Measurements from ENCODE around the gene HECW1. TPM values are rescaled to one million over a fixed set of nuclear protein-coding genes. Genes with fewer than 3 reads are reported as not detected.
A peak's percentile ranks its signal among the peaks of the same experiment; 100 is the strongest.

The HECW1 gene
- total RNA-seq, 1 donor from 2014 or later, result not detected

DNA sequence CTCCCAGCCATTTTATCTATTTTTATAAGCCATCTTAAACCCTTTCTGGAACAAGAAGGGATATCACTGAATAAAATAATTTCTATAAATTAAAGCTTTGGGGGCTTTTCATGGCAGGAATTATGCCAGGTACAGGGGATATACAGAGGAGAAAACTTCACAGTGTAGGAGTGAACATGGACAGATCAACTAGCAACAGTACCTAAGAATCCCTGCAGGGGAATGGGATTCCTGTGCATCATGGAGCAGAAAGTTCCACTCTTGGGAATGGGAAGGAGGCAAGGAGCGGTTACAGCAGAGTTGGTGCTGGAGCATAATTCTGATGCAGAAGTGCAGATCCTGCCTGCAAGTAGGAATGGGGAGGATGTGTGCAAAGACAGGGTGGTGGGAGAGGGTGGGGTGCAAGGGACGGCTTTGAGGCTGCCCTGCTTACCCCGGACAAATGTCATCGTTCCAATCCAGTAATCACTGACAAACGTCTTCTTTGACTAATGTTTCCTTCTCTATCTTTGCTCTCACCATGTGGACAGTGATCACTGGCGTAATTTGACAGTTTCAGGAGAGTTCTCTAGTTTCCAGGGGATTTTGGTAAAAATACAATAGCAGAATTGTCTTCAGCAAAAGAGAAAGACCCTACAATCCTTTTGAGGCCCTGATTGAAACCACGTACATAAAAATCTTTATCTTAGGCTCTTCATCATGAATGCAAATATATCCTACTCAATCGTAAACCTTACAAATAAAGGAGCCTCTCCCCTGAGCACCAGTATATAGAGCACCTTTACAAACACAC, 196.7 kb downstream of the HECW1 start:
- TF ChIP-seq, protein P1, sequence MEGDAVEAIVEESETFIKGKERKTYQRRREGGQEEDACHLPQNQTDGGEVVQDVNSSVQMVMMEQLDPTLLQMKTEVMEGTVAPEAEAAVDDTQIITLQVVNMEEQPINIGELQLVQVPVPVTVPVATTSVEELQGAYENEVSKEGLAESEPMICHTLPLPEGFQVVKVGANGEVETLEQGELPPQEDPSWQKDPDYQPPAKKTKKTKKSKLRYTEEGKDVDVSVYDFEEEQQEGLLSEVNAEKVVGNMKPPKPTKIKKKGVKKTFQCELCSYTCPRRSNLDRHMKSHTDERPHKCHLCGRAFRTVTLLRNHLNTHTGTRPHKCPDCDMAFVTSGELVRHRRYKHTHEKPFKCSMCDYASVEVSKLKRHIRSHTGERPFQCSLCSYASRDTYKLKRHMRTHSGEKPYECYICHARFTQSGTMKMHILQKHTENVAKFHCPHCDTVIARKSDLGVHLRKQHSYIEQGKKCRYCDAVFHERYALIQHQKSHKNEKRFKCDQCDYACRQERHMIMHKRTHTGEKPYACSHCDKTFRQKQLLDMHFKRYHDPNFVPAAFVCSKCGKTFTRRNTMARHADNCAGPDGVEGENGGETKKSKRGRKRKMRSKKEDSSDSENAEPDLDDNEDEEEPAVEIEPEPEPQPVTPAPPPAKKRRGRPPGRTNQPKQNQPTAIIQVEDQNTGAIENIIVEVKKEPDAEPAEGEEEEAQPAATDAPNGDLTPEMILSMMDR (conservative IDR thresholded peaks at IDR 0.05; ENCODE audit: low read depth, low read length), result peak; percentile 26
- no peak overlapping the region for H3K4me3 ChIP-seq (ENCODE audit: low read depth, low read length)
- no peak for DNase-seq (ENCODE audit: low read depth)

DNA sequence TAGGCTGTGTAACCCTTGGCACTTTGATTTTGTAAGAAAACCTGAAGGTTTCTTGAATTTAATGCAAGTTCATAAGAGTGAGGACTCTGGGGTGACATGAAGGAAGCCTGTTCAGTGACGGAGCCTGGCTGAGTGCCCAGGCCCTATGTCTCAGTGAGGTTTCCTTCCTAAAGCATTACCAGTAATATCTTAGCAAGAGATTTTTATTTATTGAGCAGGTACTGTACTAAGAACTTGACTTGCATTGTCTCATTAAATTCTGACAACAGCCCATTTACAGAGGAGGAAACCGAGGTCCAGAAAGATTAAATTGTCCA, 197.2 kb downstream of the HECW1 start:
- H3K4me3 ChIP-seq (ENCODE audit: low read depth, low read length), result no peak overlapping the region
- TF ChIP-seq, protein P1 (conservative IDR thresholded peaks at IDR 0.05; ENCODE audit: low read depth, low read length), result no peak
- DNase-seq (ENCODE audit: low read depth), result no peak

DNA sequence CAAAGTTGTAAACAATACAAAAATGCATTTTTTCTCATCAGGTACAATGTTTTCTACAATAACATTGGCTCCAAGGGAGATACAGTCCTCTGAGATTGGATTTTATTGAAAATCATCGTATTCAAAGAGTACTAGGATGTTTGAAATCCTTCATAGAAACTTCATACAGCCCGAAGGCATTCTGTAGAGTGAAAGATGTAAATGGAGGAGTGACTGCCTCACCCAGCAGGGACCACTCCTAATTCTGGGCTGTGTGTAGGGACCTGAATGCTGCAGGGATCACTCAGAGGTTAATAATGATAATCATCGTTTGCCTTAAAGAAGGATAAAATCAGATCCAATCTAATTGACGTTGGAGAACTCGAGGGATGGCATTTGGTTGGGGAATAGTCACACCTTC, 198.6 kb downstream of the HECW1 start:
- no peak overlapping the region for H3K4me3 ChIP-seq (ENCODE audit: low read depth, low read length)
- no peak for DNase-seq (ENCODE audit: low read depth)
- TF ChIP-seq, protein P1 (conservative IDR thresholded peaks at IDR 0.05; ENCODE audit: low read depth, low read length), result no peak

DNA sequence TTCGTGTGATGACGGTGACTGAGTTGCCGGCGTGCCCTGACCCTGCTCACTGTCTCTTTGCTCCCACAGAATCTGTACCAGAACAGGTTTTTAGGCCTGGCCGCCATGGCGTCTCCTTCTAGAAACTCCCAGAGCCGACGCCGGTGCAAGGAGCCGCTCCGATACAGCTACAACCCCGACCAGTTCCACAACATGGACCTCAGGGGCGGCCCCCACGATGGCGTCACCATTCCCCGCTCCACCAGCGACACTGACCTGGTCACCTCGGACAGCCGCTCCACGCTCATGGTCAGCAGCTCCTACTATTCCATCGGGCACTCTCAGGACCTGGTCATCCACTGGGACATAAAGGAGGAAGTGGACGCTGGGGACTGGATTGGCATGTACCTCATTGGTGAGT, 199.2 kb downstream of the HECW1 start:
- TF ChIP-seq, protein P1 (conservative IDR thresholded peaks at IDR 0.05; ENCODE audit: low read depth, low read length), result no peak
- no peak overlapping the region for H3K4me3 ChIP-seq (ENCODE audit: low read depth, low read length)
- no peak for DNase-seq (ENCODE audit: low read depth)

DNA sequence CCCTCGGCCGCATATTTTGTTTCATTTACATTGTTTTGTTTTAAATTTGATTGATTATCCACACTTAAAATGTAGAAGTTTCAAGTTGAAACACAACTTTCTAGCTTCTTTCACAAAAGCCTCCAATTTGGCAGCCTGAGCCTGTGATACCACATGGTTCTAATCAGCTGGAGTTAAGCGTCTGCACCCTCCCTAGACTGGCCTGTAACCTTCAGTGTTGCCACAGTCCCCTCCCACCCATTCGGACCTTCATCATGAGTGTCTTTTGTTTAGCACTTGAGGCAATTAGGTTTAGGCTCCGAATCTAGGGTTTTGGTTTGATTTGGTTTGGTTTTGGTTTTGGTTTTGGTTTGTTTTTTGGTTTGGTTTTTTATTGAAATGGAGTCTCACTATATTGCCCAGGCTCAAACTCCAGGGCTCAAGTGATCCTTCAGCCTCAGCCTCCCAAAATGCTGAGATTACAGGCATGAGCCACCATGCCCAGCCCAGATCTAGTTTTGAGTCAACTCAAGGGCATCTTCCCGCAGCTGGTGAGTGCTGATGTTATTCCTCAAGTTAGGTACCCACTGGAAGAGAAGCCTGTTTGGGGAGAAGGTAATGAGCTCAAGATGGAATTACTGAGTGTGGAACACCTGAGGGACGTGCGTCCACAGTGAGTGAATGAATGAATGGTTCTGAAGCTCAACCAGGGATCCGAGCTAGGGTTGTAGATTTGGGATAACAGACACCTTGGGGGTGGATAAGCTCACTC, 201.4 kb downstream of the HECW1 start:
- no peak for DNase-seq (ENCODE audit: low read depth)
- H3K4me3 ChIP-seq (ENCODE audit: low read depth, low read length), result no peak overlapping the region
- TF ChIP-seq, protein P1 (conservative IDR thresholded peaks at IDR 0.05; ENCODE audit: low read depth, low read length), result no peak

DNA sequence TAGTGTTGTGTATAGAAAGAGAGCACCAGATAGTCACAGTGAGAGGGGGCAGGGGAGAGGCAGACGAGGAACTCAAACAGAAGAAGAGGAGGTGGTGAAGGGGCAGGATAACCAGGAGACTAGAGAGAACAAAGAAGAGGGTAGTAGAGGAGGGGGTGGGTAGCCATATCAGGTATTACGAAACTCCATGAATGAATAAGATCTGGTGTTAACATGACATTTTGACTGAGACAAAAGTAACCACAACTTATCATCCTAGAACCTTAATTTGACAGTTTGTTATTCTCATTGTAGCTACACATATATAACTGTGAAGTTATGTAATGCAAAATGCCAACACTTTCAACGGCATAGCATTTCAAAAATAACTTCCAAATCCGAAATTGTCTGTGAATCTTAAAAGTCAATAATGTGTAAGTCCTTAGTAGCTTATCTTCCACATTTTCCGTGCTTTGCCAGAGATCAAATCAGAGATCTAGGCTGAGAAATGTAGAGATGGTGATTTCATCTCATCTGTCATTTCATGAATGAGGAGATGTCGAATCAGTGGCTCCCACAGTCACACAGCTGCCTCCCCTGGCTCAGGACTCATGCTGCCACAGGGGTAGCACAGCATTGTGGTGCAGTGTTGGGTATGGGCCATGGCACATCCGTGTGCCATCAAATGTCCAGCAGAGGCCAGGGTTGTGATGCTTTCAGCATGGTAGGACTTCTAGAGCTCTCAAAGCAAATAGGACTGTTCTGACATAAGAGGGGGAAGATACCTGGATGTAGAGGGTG, 202.1 kb downstream of the HECW1 start:
- no peak overlapping the region for H3K4me3 ChIP-seq (ENCODE audit: low read depth, low read length)
- no peak for DNase-seq (ENCODE audit: low read depth)
- TF ChIP-seq, protein P1 (conservative IDR thresholded peaks at IDR 0.05; ENCODE audit: low read depth, low read length), result peak; percentile 39

Measured in epithelial cell of proximal tubule (primary cell).